HG02610 (cell line): ENCODE data around the gene ARHGEF40.
A peak's percentile ranks its signal among the peaks of the same experiment; 100 is the strongest.

Experiments used
- ATAC-seq: cut with Tn5 transposase; IDR thresholded peaks from one replicate; pipeline ENCODE4 v1.9.1; 2021; ENCODE audit warnings: mild to moderate bottlenecking, moderate library complexity; ENCODE audit not compliant: unreplicated experiment

Gene ARHGEF40

DNA sequence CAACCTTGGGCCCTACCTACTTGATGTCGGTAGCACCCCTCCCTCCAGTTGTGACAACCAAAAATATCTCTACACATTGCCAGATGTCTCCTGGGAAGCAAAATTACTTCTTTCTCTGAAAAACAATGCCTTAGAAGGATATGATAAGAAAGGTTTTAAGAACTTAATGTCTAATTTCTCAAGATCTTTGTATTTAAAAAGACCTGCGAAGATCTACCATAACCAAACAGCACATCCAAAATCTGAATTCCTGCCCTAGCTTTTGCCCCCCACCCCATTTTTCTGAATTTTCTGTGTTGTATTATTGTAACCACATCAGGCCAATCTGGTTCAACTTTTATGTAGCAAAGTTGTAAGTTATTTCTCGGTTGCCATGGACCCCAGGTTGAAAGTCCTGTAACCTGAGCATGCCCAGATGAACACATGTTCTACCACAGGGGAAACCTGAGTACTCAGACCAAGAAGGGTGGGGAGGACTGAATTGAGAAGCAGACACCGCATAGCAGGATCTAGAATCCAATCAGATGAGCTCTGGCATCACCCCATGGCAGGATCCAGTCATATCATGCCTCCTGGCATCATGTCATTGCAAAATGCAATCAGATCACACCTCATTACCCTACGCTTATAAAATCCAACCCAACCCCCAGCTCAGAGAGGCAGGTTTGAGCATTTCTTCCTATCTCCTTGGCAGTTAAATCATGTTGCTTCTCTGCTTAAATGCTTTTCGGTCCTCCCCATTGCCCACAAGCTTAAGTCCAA is 39.5 kb downstream of the ARHGEF40 start:
- peak; percentile 84 for ATAC-seq

DNA sequence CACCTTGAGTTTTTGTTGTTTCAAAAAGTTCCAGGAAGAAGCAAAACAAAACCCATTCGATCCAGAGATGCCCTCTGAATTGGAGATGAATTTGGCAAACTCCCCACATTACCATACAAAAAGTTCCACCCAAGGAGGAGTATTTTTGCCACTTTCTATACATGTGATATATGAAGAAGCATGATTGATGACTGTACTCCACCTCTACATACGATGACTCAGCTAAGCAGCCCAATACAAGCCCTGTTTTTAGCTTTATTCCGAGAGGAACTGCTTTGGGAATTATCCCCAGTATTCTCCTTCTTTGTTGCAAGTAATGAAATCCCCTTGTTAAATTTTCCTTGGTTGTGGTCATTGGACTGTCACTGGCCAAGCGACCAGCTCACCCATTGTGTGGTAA is 42.2 kb downstream of the ARHGEF40 start:
- no peak for ATAC-seq

DNA sequence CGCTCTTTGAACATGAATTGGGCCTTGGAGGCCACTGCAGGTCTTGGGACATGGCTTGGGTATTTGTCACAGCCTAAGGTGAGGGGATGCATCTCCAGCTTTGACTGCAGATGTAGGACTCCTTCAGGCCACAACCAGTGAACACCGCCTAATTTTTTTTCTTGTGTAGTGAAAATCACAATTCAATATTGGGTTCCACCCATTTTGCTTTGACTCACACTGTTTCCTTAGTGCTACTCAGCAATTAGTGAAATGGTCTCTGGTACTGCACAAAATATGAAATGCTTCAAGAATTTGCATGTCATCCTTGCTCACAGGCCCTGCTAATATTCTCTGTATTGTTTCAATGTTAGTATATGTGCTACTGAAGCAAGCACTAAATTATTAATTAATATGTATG is 43.3 kb downstream of the ARHGEF40 start:
- ATAC-seq: no peak

DNA sequence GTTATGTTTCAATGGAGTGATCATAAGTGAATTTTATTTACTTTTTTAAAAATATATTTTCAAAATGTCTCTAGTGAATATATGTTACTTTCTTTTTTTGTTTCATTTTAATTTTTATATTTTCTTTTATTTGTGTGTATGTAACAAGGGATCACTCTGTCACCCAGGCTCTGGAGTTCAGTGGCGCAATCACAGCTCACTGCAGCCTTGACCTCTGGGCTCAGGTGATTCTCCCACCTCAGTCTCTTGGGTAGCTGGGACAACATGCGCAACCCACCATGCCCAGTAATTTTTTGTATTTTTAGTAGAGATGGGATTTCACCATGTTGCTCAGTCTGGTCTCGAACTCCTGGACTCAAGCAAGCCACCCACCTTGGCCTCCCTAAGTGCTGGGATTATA is 48.8 kb downstream of the ARHGEF40 start:
- ATAC-seq: no peak

DNA sequence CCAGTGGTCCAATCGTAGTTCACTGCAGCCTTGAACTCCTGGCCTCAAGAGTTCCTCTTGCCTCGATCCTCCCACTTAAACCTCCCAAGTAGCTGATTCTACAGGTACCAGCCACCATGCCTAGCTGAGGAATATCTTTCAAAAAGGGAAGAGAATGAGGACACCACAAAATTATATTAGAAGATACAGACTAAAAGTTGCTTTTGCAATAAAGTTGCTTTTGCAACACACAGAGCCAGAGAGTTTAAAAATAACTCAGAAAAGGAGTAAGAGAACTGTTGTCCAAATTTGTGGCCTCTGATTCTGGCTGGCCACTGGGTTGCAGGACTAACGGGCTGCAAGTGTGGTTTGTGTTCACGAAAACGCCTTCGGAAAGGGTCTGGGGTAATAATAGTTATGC is 50.6 kb downstream of the ARHGEF40 start:
- ATAC-seq: no peak

DNA sequence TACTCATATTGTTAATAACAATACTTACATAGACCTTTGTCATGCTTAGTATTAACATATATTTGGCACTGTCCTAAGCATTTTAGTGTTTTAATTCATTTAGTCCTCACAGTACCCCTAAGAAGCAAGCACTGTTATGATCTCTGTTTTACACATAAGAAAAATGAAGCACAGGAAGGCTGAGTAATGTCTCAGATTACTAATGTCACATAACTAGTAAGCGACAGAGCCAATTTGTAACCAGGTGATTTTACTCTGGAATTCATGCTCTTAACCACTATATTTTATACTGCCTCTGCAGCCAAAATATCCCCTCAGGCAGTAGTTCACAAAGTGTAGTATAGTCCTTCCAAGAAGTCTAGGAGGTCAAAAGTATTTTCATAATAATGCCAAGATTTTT is 51.0 kb downstream of the ARHGEF40 start:
- no peak for ATAC-seq

DNA sequence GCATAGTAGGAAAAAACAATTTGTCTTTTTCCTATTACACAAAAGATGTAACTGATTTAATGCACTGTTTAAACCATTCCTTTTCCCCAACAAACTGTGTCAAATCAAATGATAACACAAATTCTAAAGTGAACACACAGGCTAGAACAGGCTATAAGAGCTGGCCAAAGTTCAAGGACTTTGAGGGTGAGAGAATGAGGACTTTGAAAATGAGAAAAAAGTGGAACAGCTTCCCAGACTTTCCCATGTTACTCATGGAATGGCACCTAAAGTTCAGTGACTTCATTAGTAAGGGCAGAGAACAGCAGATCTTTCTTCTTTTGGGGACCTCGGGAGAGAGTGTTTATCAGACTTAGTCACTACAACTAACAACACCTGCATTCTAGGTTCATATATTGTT is 53.3 kb downstream of the ARHGEF40 start:
- no peak for ATAC-seq

DNA sequence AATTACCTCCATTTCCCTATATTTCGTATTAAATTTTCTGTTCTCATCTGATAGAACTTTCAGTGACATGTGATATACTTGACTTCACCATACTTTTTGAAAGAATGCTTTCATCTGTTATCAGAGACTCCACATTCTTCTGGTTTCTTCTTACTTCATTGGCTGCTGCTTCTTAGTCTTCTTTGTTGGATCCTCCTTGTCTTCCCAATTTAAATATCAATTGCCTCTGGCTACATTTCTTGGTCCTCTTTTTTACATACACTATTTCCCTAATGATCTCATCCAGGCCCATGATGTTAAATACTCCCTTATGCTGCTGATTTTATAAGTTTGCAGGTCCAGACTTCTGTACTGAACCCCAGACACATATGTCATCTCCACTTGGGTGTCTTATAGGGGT is 63.8 kb downstream of the ARHGEF40 start:
- ATAC-seq: no peak

DNA sequence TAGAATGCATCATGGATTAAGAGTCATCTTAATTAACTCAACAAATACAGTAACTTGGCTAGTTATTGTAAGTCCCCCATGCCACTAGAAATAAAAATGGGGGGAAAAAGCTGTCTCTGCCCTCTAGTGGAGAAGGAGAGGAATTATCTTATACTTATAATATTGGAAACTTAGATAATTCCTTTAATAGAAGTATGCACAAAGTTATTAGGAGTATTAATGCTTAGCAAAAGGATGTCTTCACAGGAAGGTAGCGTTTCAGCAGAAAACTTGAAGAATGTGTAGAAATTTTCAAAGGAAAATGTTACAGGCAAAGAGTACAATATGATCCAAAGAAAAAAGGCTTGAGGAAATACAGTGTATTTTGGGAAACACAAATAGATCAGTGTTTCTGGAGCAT is 65.9 kb downstream of the ARHGEF40 start:
- no peak for ATAC-seq
